Ovary (tissue), 9 donors: ENCODE results near the gene RCOR3. TPM values are rescaled to one million over a fixed set of nuclear protein-coding genes. Genes with fewer than 3 reads are reported as not detected.

Source experiments
- DNase-seq, 5 donors: peaks; one replicate each; pipeline ENCODE4 v3.0.0-alpha.2; 2019 to 2020
- H3K27ac ChIP-seq, 2 donors: fragments of 200-600 bp; one replicate each; pipeline versions ENCODE4 v1.5.1 to v1.8.0; 2019 to 2022
- H3K27me3 ChIP-seq: fragments of 200-600 bp; one replicate; pipeline ENCODE4 v1.8.0; 2022
- H3K36me3 ChIP-seq: fragments of 200-600 bp; sonication (generic); one replicate; pipeline ENCODE4 v1.5.1; 2019
- H3K4me1 ChIP-seq: one replicate; pipeline ENCODE4 v1.8.1; 2013; ENCODE audit warnings: mild to moderate bottlenecking, moderate library complexity; ENCODE audit not compliant: insufficient read depth
- H3K4me3 ChIP-seq: fragments of 200-600 bp; sonication (generic); one replicate; pipeline ENCODE4 v1.5.1; 2017
- H3K9me3 ChIP-seq, 2 donors: fragments of 200-600 bp in 1 of 2; sonication (generic) in 1 of 2; one replicate each; pipeline versions ENCODE4 v1.5.1 to v1.8.1; 2013 to 2019; ENCODE audit warnings: mild to moderate bottlenecking in 1 of 2, moderate library complexity in 1 of 2
- EP300 ChIP-seq: sonication (generic); formaldehyde crosslinking; IDR thresholded peaks from one replicate; pipeline ENCODE4 v1.6.1; 2017; ENCODE audit warnings: antibody characterized with exemption
- POLR2A ChIP-seq: fragments of 450-650 bp; IDR thresholded peaks from one replicate; pipeline ENCODE4 v1.6.1; 2017; ENCODE audit warnings: antibody characterized with exemption, mild to moderate bottlenecking, moderate library complexity
- WGBS, 3 donors: extraction: QIAGEN DNeasy Blood & Tissue Kit in 1 of 3; methylation state at CpG; one replicate each; pipeline versions ENCODE4 v1.1.5 to v1.1.7; 2013 to 2017; 5-methylcytosine and 5-hydroxymethylcytosine counted together
- intact Hi-C, 4 donors: fragments of 100-400 bp; cut with DNase I; formaldehyde crosslinking; loops; one replicate each; pipeline versions ENCODE4 v1.11.0 to v1.15.1; 2022 to 2023
- polyA plus RNA-seq, 2 donors: library from polyadenylated mRNA; stranded (reverse); fragments of 200-250 nt in 1 of 2; fragments of 350-450 nt in 1 of 2; fragmentation: Illumina TruSeq in 1 of 2; extraction: RNeasy Lipid Tissue Mini Kit (QIAGEN cat#74804) in 1 of 2; gene quantifications; one replicate each; pipeline ENCODE4 v1.2.3, GENCODE V29; 2013 to 2014
- total RNA-seq, 7 donors: library from RNA; depleted of rRNA in 2 of 7; stranded (reverse); fragments of >200 nt in 2 of 7; fragmentation: NEBNext Ultra II Directional in 3 of 7; extraction: Animal tissue kit (Norgen Biotek cat#: 25700) in 3 of 7; gene quantifications; one replicate each; pipeline versions ENCODE4 v1.1.0 to v1.2.4, GENCODE V29; 2016 to 2023
- TF ChIP-seq, protein P1 (sequence below), 3 donors: fragments of 450-650 bp in 2 of 3; fragments of 200-600 bp in 1 of 3; IDR thresholded peaks; one replicate each; pipeline versions ENCODE4 v1.5.1 to v1.8.0; 2016 to 2022; ENCODE audit warnings: antibody characterized with exemption in 3 of 3, mild to moderate bottlenecking in 1 of 3
- donor health status: DM: no; HTN: no; CAD: no; lungs with moderate emphysema.
- donor health status: DM: no; HTN: no; CAD: no.
- donor health status: Bipolar disorder and iron deficiency.
- donor health status: DM: yes; HTN: yes; CAD: no.
- donor health status: DM: no; HTN: no; CAD: no.
- donor health status: DM: yes; HTN: yes; CAD: no.

Gene RCOR3
- total and polyA plus RNA-seq, 9 donors: 34.3 to 75.2 (median 55.0) TPM

DNA sequence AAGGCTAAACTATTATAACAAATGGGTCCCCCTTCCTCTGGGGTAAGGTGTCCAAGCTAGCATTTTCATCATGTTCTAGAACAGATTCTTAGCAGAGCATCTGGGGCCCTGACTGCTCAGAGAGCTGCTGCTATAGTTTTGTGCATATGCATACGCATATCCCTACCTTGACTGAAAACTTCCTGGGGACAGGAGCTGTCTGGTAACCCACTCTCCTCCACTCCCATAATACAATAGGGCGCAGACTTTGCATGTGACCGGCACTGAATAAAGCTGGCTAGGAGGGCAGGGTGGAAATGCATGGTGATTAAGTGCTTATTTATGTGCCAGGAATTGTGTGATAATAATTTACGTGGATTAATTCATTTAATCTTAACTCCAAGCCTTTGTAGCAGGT, 79.1 kb downstream of the RCOR3 start:
- no peaks in the 10 kb centered on the region for H3K27me3 ChIP-seq
- no peaks in the 10 kb centered on the region for H3K36me3 ChIP-seq
- no peak overlapping the region for H3K4me3 ChIP-seq
- WGBS, 3 donors: 92 to 98% (median 96%) methylated on average over 4 of the region's 4 CpGs
- TF ChIP-seq, protein P1, sequence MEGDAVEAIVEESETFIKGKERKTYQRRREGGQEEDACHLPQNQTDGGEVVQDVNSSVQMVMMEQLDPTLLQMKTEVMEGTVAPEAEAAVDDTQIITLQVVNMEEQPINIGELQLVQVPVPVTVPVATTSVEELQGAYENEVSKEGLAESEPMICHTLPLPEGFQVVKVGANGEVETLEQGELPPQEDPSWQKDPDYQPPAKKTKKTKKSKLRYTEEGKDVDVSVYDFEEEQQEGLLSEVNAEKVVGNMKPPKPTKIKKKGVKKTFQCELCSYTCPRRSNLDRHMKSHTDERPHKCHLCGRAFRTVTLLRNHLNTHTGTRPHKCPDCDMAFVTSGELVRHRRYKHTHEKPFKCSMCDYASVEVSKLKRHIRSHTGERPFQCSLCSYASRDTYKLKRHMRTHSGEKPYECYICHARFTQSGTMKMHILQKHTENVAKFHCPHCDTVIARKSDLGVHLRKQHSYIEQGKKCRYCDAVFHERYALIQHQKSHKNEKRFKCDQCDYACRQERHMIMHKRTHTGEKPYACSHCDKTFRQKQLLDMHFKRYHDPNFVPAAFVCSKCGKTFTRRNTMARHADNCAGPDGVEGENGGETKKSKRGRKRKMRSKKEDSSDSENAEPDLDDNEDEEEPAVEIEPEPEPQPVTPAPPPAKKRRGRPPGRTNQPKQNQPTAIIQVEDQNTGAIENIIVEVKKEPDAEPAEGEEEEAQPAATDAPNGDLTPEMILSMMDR (IDR thresholded peaks at IDR 0.05): no peak
- TF ChIP-seq POLR2A (no peak), EP300 (no peak)
- H3K9me3 ChIP-seq: no peaks in the 10 kb centered on the region
- no peaks in the 10 kb centered on the region for H3K4me1 ChIP-seq
- intact Hi-C loops: no loop called here
- H3K27ac ChIP-seq: no peak overlapping the region
- no peak for DNase-seq

GRCh38 chr1:211339631-211340041, 80.5 kb downstream of the RCOR3 start:
- DNase-seq: no peak
- Histone ChIP-seq H3K27me3 (no peaks in the 10 kb centered on the region), H3K36me3 (no peaks in the 10 kb centered on the region), H3K27ac (no peak overlapping the region), H3K4me1 (no peaks in the 10 kb centered on the region), H3K9me3 (no peaks in the 10 kb centered on the region), H3K4me3 (no peak overlapping the region)
- WGBS, 3 donors: 90 to 97% (median 94%) methylated on average over 6 of the region's 6 CpGs
- intact Hi-C loops: no loop called here
- no peak for TF ChIP-seq POLR2A

- intact Hi-C loops: no loop called here
- no peaks in the 10 kb centered on the region for H3K4me1 ChIP-seq
- DNase-seq: no peak
- no peak overlapping the region for H3K27ac ChIP-seq
- no peaks in the 10 kb centered on the region for H3K27me3 ChIP-seq
- no peaks in the 10 kb centered on the region for H3K9me3 ChIP-seq
- no peaks in the 10 kb centered on the region for H3K36me3 ChIP-seq
- 89 to 94% (median 93%) methylated on average over 10 of the region's 10 CpGs for WGBS, 3 donors
- TF ChIP-seq POLR2A (no peak), EP300 (no peak)
- TF ChIP-seq, protein P1 (IDR thresholded peaks at IDR 0.05): no peak
- no peak overlapping the region for H3K4me3 ChIP-seq
Measured at GRCh38 chr1:211340622-211341507, 81.7 kb downstream of the RCOR3 start.

GRCh38 chr1:211341999-211342398, 82.8 kb downstream of the RCOR3 start:
- DNase-seq: no peak
- Histone ChIP-seq H3K36me3 (no peaks in the 10 kb centered on the region), H3K27ac (no peak overlapping the region), H3K9me3 (no peaks in the 10 kb centered on the region), H3K27me3 (no peaks in the 10 kb centered on the region), H3K4me1 (no peaks in the 10 kb centered on the region), H3K4me3 (no peak overlapping the region)
- 90 to 98% (median 95%) methylated on average over 1 of the region's 1 CpG for WGBS, 3 donors
- intact Hi-C loops: no loop called here
- TF ChIP-seq EP300: no peak
- TF ChIP-seq, protein P1 (IDR thresholded peaks at IDR 0.05): no peak

DNA sequence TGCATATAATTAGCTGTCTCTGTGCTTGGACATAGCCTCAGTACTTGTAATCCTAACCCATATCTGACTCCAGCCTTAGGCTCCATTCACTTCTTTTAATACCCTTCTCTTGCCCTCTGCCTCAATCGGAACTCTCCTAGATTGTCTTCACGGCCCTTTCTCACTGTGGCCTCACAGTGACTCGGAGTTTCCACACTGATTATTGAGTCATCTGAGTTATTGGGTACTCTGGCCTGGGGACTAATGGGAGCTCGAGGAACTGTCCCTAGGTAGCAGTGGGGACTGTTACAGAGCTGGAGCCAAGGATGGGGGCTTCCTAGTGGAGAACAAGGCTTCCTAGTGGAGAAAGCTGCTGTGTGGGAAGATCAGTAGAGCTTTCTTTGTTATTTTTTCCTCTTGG, 84.4 kb downstream of the RCOR3 start:
- WGBS, 3 donors: 82 to 95% (median 89%) methylated on average over 4 of the region's 4 CpGs
- Histone ChIP-seq H3K36me3 (no peaks in the 10 kb centered on the region), H3K27me3 (no peaks in the 10 kb centered on the region), H3K9me3 (no peaks in the 10 kb centered on the region), H3K27ac (no peak overlapping the region), H3K4me3 (no peak overlapping the region), H3K4me1 (no peaks in the 10 kb centered on the region)
- DNase-seq: no peak
- TF ChIP-seq, protein P1 (IDR thresholded peaks at IDR 0.05): no peak
- no peak for TF ChIP-seq EP300
- no peak for TF ChIP-seq POLR2A
- intact Hi-C loops: no loop called here
